ENCODE results near the gene PLPP1. TPM values are rescaled to one million over a fixed set of nuclear protein-coding genes. Genes with fewer than 3 reads are reported as not detected.

PLPP1 gene
- total and polyA plus RNA-seq, 2 experiments from 2014 or later = 39.1 to 97.1 TPM

- TF ChIP-seq REST (IDR thresholded peaks at IDR 0.05; ENCODE audit: unreplicated experiment) (no peak), CTCF (conservative IDR thresholded peaks at IDR 0.05; ENCODE audit: low read depth in 2 of 2) (no peak), POLR2AphosphoS5 (IDR thresholded peaks at IDR 0.05; ENCODE audit: low read depth) (no peak)
These were observed 125.0 kb downstream of the PLPP1 start (continued) for GRCh38 chr5:55409775-55410174.

GRCh38 chr5:55407984-55408383 is 126.8 kb downstream of the PLPP1 start:
- H3K27ac Mint-ChIP-seq = no peak overlapping the region
- H3K4me3 Mint-ChIP-seq = no peak overlapping the region
- Histone ChIP-seq H3F3A (replicated peaks; ENCODE audit: low read depth) (no peaks in the 10 kb centered on the region; the same call in 1 of the 2 replicates), H3K36me3 (ENCODE audit: insufficient read depth) (peaks cover 11% of the 10 kb centered on the region), H3K79me2 (replicated peaks; ENCODE audit: insufficient read depth) (no peaks in the 10 kb centered on the region), H2AFZ (no peak overlapping the region), H3K27me3 (ENCODE audit: insufficient read depth) (no peaks in the 10 kb centered on the region), H3K9me2 (ENCODE audit: insufficient read depth) (no peaks in the 10 kb centered on the region), H4K20me1 (replicated peaks; ENCODE audit: insufficient read depth) (no peaks in the 10 kb centered on the region), H3K4me1 (ENCODE audit: insufficient read depth) (no peaks in the 10 kb centered on the region), H3K4me3 (no peak overlapping the region), H3K4me2 (no peak overlapping the region), H3K27ac (ENCODE audit: low read depth) (no peak overlapping the region)
- peaks cover 35% of the 10 kb centered on the region for H3K36me3 Mint-ChIP-seq (ENCODE audit: low read depth)
- ATAC-seq = no peak
- no peaks in the 10 kb centered on the region for H3K4me1 Mint-ChIP-seq
- H3K9me3 Mint-ChIP-seq = no peaks in the 10 kb centered on the region
- no peak for DNase-seq (ENCODE audit: low spot score)
- no peaks in the 10 kb centered on the region for H3K27me3 Mint-ChIP-seq (ENCODE audit: insufficient read depth, low read depth, poor library complexity)
- TF ChIP-seq ZNF462 (CRISPR knock-in tag; IDR thresholded peaks at IDR 0.05) (no peak), NANOG (IDR thresholded peaks at IDR 0.05; ENCODE audit: borderline replicate concordance) (no peak), CTCF (conservative IDR thresholded peaks at IDR 0.05; ENCODE audit: low read depth in 2 of 2) (no peak), REST (IDR thresholded peaks at IDR 0.05; ENCODE audit: unreplicated experiment) (no peak), STAT1 (IDR thresholded peaks at IDR 0.05; ENCODE audit: unreplicated experiment) (no peak)
